Measurements from ENCODE around the gene CLTB.

DNA sequence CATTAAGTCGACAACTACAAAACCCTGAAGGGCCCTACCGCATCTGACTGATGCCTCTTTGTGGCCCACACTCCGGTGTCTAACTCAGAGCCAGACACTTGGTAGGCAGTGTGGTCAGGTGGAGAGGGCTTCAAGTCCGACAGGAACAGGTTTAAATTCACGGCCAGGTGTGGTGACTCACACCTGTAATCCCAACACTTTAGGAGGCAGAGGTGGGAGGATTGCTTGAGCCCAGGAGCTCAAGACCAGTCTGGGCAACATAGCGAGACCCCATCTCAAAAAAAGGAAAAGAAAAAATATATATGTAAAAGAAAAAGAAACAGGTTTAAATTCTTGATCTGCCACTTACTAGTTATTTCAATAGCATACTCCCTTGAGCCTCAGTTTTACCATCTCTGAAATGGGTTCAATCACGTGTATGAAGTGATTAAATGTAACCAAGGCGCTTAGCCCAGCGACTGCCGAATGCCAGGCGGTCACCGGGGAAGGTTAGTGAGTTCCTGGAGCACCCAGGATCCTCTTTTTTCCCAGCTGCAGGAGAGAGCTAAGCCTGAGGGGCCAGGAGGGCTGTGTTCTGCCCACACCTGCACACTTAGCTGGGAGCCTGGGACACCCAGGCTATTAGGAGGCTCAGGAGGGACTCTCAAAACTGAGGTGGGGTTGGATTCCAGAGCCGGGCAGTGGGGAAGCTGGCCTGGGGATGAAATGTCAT, 943 bp downstream of the CLTB start:
- TF ChIP-seq ZNF138 (CRISPR knock-in tag; IDR thresholded peaks at IDR 0.05; ENCODE audit: low read depth) (no peak), ZBTB8A (CRISPR knock-in tag; IDR thresholded peaks at IDR 0.05; ENCODE audit: borderline replicate concordance, low read depth) (no peak), EED (CRISPR knock-in tag; IDR thresholded peaks at IDR 0.05) (no peak), YY1 (IDR thresholded peaks at IDR 0.05; ENCODE audit: insufficient read depth, insufficient replicate concordance, low read depth, low read length) (no peak)
- TF ChIP-seq, protein P1, sequence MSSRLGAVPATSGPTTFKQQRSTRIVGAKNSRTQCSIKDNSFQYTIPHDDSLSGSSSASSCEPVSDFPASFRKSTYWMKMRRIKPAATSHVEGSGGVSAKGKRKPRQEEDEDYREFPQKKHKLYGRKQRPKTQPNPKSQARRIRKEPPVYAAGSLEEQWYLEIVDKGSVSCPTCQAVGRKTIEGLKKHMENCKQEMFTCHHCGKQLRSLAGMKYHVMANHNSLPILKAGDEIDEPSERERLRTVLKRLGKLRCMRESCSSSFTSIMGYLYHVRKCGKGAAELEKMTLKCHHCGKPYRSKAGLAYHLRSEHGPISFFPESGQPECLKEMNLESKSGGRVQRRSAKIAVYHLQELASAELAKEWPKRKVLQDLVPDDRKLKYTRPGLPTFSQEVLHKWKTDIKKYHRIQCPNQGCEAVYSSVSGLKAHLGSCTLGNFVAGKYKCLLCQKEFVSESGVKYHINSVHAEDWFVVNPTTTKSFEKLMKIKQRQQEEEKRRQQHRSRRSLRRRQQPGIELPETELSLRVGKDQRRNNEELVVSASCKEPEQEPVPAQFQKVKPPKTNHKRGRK (CRISPR knock-in tag; IDR thresholded peaks at IDR 0.05) = no peak
- TF ChIP-seq, protein P2, sequence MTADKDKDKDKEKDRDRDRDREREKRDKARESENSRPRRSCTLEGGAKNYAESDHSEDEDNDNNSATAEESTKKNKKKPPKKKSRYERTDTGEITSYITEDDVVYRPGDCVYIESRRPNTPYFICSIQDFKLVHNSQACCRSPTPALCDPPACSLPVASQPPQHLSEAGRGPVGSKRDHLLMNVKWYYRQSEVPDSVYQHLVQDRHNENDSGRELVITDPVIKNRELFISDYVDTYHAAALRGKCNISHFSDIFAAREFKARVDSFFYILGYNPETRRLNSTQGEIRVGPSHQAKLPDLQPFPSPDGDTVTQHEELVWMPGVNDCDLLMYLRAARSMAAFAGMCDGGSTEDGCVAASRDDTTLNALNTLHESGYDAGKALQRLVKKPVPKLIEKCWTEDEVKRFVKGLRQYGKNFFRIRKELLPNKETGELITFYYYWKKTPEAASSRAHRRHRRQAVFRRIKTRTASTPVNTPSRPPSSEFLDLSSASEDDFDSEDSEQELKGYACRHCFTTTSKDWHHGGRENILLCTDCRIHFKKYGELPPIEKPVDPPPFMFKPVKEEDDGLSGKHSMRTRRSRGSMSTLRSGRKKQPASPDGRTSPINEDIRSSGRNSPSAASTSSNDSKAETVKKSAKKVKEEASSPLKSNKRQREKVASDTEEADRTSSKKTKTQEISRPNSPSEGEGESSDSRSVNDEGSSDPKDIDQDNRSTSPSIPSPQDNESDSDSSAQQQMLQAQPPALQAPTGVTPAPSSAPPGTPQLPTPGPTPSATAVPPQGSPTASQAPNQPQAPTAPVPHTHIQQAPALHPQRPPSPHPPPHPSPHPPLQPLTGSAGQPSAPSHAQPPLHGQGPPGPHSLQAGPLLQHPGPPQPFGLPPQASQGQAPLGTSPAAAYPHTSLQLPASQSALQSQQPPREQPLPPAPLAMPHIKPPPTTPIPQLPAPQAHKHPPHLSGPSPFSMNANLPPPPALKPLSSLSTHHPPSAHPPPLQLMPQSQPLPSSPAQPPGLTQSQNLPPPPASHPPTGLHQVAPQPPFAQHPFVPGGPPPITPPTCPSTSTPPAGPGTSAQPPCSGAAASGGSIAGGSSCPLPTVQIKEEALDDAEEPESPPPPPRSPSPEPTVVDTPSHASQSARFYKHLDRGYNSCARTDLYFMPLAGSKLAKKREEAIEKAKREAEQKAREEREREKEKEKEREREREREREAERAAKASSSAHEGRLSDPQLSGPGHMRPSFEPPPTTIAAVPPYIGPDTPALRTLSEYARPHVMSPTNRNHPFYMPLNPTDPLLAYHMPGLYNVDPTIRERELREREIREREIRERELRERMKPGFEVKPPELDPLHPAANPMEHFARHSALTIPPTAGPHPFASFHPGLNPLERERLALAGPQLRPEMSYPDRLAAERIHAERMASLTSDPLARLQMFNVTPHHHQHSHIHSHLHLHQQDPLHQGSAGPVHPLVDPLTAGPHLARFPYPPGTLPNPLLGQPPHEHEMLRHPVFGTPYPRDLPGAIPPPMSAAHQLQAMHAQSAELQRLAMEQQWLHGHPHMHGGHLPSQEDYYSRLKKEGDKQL (CRISPR knock-in tag; IDR thresholded peaks at IDR 0.05; ENCODE audit: low read depth) = no peak

Measured in HepG2 (cell line).